GM23248 (cell line): ENCODE measurements around the gene FAAH.

Experiments
- EZH2 ChIP-seq: fragments of 200-600 bp; sonication (generic); IDR thresholded peaks from 2 replicates; pipeline ENCODE4 v1.6.1; 2018; ENCODE audit warnings: antibody characterized with exemption, mild to moderate bottlenecking; ENCODE audit not compliant: insufficient read depth, poor library complexity, severe bottlenecking
- EZH2phosphoT487 ChIP-seq: fragments of 200-600 bp; sonication (generic); IDR thresholded peaks from 2 replicates; pipeline ENCODE4 v1.6.1; 2018; ENCODE audit warnings: antibody characterized with exemption, moderate library complexity, mild to moderate bottlenecking, low read depth; ENCODE audit not compliant: insufficient read depth

GRCh38 chr1:46394872-46395465 lies 852 bp downstream of the FAAH start:
- TF ChIP-seq EZH2 (no peak), EZH2phosphoT487 (no peak)
